HEK293 (cell line): ENCODE results near the gene ZNF442.

ENCODE experiments used
- CTCF ChIA-PET: fragments of 350-600 bp; formaldehyde crosslinking; extraction: SDS; loops from one replicate; lab custom pipeline; 2021; ENCODE audit warnings: antibody characterized with exemption; lab: Yijun Ruan, JAX
- POLR2A ChIA-PET: fragments of 300-600 bp; formaldehyde crosslinking; extraction: SDS; loops from one replicate; lab custom pipeline; 2020; ENCODE audit warnings: antibody characterized with exemption, inconsistent platforms; lab: Yijun Ruan, JAX
- H3K27ac ChIP-seq: fragments of 200-500 bp; sonication (Bioruptor generic); 2 replicates; pipeline ENCODE4 v1.5.1; 2014; ENCODE audit warnings: low read depth, low read length, control low read depth, inconsistent platforms; ENCODE audit errors: extremely low read depth
- H3K36me3 ChIP-seq, 2 experiments: fragments of 200-500 bp in 1 of 2; sonication (Bioruptor generic) in 1 of 2; 1 replicate in 1 of 2; 2 replicates in 1 of 2; pipeline ENCODE4 v1.5.1; 2014 to 2017; ENCODE audit warnings: inconsistent platforms in 2 of 2, low read length in 2 of 2; ENCODE audit not compliant: control insufficient read depth in 2 of 2, insufficient read depth in 1 of 2
- H3K4me1 ChIP-seq: fragments of 200-500 bp; sonication (Bioruptor generic); 2 replicates; pipeline ENCODE4 v1.5.1; 2014; ENCODE audit warnings: mild to moderate bottlenecking, low read length, inconsistent platforms; ENCODE audit not compliant: control insufficient read depth, insufficient read depth
- H3K4me3 ChIP-seq: 2 replicates; pipeline ENCODE4 v1.5.1; 2011; ENCODE audit warnings: low read depth, mild to moderate bottlenecking, control low read depth, low read length, moderate library complexity
- H3K9me3 ChIP-seq: fragments of 200-500 bp; sonication (Bioruptor generic); 2 replicates; pipeline ENCODE4 v1.5.1; 2014; ENCODE audit warnings: low read depth, low read length, inconsistent platforms; ENCODE audit not compliant: control insufficient read depth, insufficient read depth
- BCL11B ChIP-seq: fragments of 450-650 bp; formaldehyde crosslinking; IDR thresholded peaks from 2 replicates; pipeline ENCODE4 v1.5.1; 2016; ENCODE audit warnings: low read depth, missing biosample characterization, missing genetic modification characterization
- CTCF ChIP-seq: fragments of 450-650 bp; formaldehyde crosslinking; IDR thresholded peaks from 2 replicates; pipeline ENCODE4 v1.5.1; 2016; ENCODE audit warnings: missing biosample characterization, missing genetic modification characterization
- MYNN ChIP-seq: fragments of 450-650 bp; formaldehyde crosslinking; IDR thresholded peaks from 2 replicates; pipeline ENCODE4 v1.5.1; 2016; ENCODE audit warnings: missing biosample characterization, missing genetic modification characterization, borderline replicate concordance
- PRDM10 ChIP-seq: fragments of 450-650 bp; formaldehyde crosslinking; IDR thresholded peaks from 2 replicates; pipeline ENCODE4 v1.5.1; 2016; ENCODE audit warnings: missing biosample characterization, missing genetic modification characterization
- SP2 ChIP-seq: fragments of 450-650 bp; formaldehyde crosslinking; IDR thresholded peaks from 2 replicates; pipeline ENCODE4 v1.5.1; 2016; ENCODE audit warnings: missing biosample characterization, missing genetic modification characterization
- SP7 ChIP-seq: fragments of 450-650 bp; formaldehyde crosslinking; IDR thresholded peaks from 2 replicates; pipeline ENCODE4 v1.5.1; 2016; ENCODE audit warnings: missing biosample characterization, missing genetic modification characterization
- ZBTB48 ChIP-seq: fragments of 450-650 bp; formaldehyde crosslinking; IDR thresholded peaks from 2 replicates; pipeline ENCODE4 v1.5.1; 2016; ENCODE audit warnings: missing biosample characterization, missing genetic modification characterization
- ZNF133 ChIP-seq: fragments of 450-650 bp; formaldehyde crosslinking; IDR thresholded peaks from 2 replicates; pipeline ENCODE4 v1.5.1; 2016; ENCODE audit warnings: missing biosample characterization, missing genetic modification characterization
- ZNF148 ChIP-seq: fragments of 450-650 bp; formaldehyde crosslinking; IDR thresholded peaks from 2 replicates; pipeline ENCODE4 v1.5.0; 2017; ENCODE audit warnings: missing biosample characterization, missing genetic modification characterization, borderline replicate concordance
- ZNF398 ChIP-seq: fragments of 450-650 bp; formaldehyde crosslinking; IDR thresholded peaks from 2 replicates; pipeline ENCODE4 v1.5.1; 2017; ENCODE audit warnings: missing biosample characterization, missing genetic modification characterization
- ZNF423 ChIP-seq: fragments of 450-650 bp; formaldehyde crosslinking; IDR thresholded peaks from 2 replicates; pipeline ENCODE4 v1.5.1; 2016; ENCODE audit warnings: missing biosample characterization, missing genetic modification characterization
- ZNF571 ChIP-seq: fragments of 450-650 bp; formaldehyde crosslinking; IDR thresholded peaks from 2 replicates; pipeline ENCODE4 v1.5.0; 2017; ENCODE audit warnings: missing biosample characterization, missing genetic modification characterization
- ZNF639 ChIP-seq: fragments of 450-650 bp; formaldehyde crosslinking; IDR thresholded peaks from 2 replicates; pipeline ENCODE4 v1.5.1; 2016; ENCODE audit warnings: missing biosample characterization, missing genetic modification characterization
- ZNF645 ChIP-seq: fragments of 450-650 bp; formaldehyde crosslinking; IDR thresholded peaks from 2 replicates; pipeline ENCODE4; 2016; ENCODE audit warnings: missing biosample characterization, missing genetic modification characterization
- ZNF664 ChIP-seq: fragments of 450-650 bp; formaldehyde crosslinking; IDR thresholded peaks from 2 replicates; pipeline ENCODE4 v1.5.1; 2016; ENCODE audit warnings: missing biosample characterization, missing genetic modification characterization
- ZNF670 ChIP-seq: fragments of 450-650 bp; formaldehyde crosslinking; IDR thresholded peaks from 2 replicates; pipeline ENCODE4 v1.5.1; 2016; ENCODE audit warnings: missing biosample characterization, missing genetic modification characterization, low read depth
- ZNF837 ChIP-seq: fragments of 450-650 bp; formaldehyde crosslinking; IDR thresholded peaks from 2 replicates; pipeline ENCODE4 v1.5.1; 2016; ENCODE audit warnings: missing biosample characterization, missing genetic modification characterization
- ZSCAN30 ChIP-seq: fragments of 450-650 bp; IDR thresholded peaks from 2 replicates; pipeline ENCODE4 v1.5.1; 2018; ENCODE audit warnings: missing biosample characterization, mild to moderate bottlenecking, missing genetic modification characterization, moderate library complexity
- TF ChIP-seq, protein P1 (sequence below): fragments of 450-650 bp; formaldehyde crosslinking; IDR thresholded peaks from 2 replicates; pipeline ENCODE4 v1.5.1; 2017; ENCODE audit warnings: missing biosample characterization, missing genetic modification characterization
- TF ChIP-seq, protein P2 (sequence below): fragments of 450-650 bp; formaldehyde crosslinking; IDR thresholded peaks from 2 replicates; pipeline ENCODE4 v1.5.1; 2016; ENCODE audit warnings: missing biosample characterization, missing genetic modification characterization

Gene ZNF442

GRCh38 chr19:12333162-12334159 lies 32.0 kb downstream of the ZNF442 start, which contains the start of gene ZNF563:
Gene ZNF563, minus strand, starts transcription at chr19:12333633. Its CDS starts 151 bp downstream, at chr19:12333482.
- H3K36me3 ChIP-seq, result no peaks in the 10 kb centered on the region
- ChIA-PET POLR2A (interaction anchor here (0.5 to 2.0 kb wide), 24 partner anchors 11 to 600 kb away, joined by 3 to 28 read pairs (median 4); partner anchors contain the start of genes FARSA, ZNF136, ZNF433 and ZNF44), CTCF (interaction anchor here (0.9 to 1.4 kb wide), 3 partner anchors 16 to 273 kb away, joined by 3 to 4 read pairs (median 3); no protein-coding TSS in a partner anchor)
- H3K27ac ChIP-seq, result no peak within 1 kb of the TSS
- H3K4me3 ChIP-seq, result peak within 1 kb of the TSS; percentile 79
- H3K4me1 ChIP-seq, result no peaks in the 10 kb centered on the region
- no peaks in the 10 kb centered on the region for H3K9me3 ChIP-seq
- TF ChIP-seq ZNF639 (tag by site-specific recombination) (no peak), SP2 (tag by site-specific recombination) (peak; percentile 91), SP7 (tag by site-specific recombination) (no peak), CTCF (no peak), ZBTB48 (tag by site-specific recombination) (no peak), MYNN (tag by site-specific recombination) (no peak), ZNF645 (no peak), BCL11B (tag by site-specific recombination) (no peak), ZNF670 (tag by site-specific recombination) (no peak), ZSCAN30 (tag by site-specific recombination) (no peak), ZNF133 (tag by site-specific recombination) (no peak), ZNF664 (no peak), PRDM10 (tag by site-specific recombination) (peak; percentile 49), ZNF837 (tag by site-specific recombination) (no peak), ZNF148 (tag by site-specific recombination) (no peak), ZNF571 (no peak), ZNF398 (tag by site-specific recombination) (no peak), ZNF423 (tag by site-specific recombination) (no peak)
- TF ChIP-seq, protein P1, sequence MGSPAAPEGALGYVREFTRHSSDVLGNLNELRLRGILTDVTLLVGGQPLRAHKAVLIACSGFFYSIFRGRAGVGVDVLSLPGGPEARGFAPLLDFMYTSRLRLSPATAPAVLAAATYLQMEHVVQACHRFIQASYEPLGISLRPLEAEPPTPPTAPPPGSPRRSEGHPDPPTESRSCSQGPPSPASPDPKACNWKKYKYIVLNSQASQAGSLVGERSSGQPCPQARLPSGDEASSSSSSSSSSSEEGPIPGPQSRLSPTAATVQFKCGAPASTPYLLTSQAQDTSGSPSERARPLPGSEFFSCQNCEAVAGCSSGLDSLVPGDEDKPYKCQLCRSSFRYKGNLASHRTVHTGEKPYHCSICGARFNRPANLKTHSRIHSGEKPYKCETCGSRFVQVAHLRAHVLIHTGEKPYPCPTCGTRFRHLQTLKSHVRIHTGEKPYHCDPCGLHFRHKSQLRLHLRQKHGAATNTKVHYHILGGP (tag by site-specific recombination), result no peak
- TF ChIP-seq, protein P2, sequence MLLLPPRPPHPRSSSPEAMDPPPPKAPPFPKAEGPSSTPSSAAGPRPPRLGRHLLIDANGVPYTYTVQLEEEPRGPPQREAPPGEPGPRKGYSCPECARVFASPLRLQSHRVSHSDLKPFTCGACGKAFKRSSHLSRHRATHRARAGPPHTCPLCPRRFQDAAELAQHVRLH, result no peak
